Neutrophil (primary cell): ENCODE results near the gene OR52K1.

Source experiments
- H3K27ac ChIP-seq: fragments of 200-600 bp; sonication (generic); 2 replicates; pipeline ENCODE4 v1.5.1; 2016; ENCODE audit warnings: mild to moderate bottlenecking, moderate library complexity
- H3K27me3 ChIP-seq: fragments of 200-600 bp; sonication (generic); 2 replicates; pipeline ENCODE4 v1.6.0; 2016; ENCODE audit warnings: mild to moderate bottlenecking
- H3K36me3 ChIP-seq: fragments of 200-600 bp; sonication (generic); 2 replicates; pipeline ENCODE4 v1.5.1; 2017
- H3K4me1 ChIP-seq, 2 experiments: fragments of 200-600 bp in 1 of 2; sonication (generic) in 1 of 2; 1 replicate in 1 of 2; 2 replicates in 1 of 2; pipeline versions ENCODE4 v1.5.1 to v1.6.1; 2013 to 2016; ENCODE audit warnings: low read depth in 1 of 2, low read length in 1 of 2, mild to moderate bottlenecking in 1 of 2, moderate library complexity in 1 of 2; ENCODE audit not compliant: control insufficient read depth in 1 of 2, insufficient read depth in 1 of 2
- H3K4me3 ChIP-seq, 2 experiments: fragments of 200-600 bp in 1 of 2; sonication (generic) in 1 of 2; 1 replicate in 1 of 2; 2 replicates in 1 of 2; pipeline ENCODE4 v1.5.1; 2013 to 2016; ENCODE audit warnings: low read depth in 1 of 2, low read length in 1 of 2, mild to moderate bottlenecking in 1 of 2, moderate library complexity in 1 of 2
- H3K9me3 ChIP-seq: fragments of 200-600 bp; sonication (generic); 2 replicates; pipeline ENCODE4 v1.5.1; 2016
- CTCF ChIP-seq: fragments of 200-600 bp; sonication (generic); IDR thresholded peaks from 2 replicates; pipeline ENCODE4 v1.5.1; 2016; ENCODE audit warnings: antibody characterized with exemption

The OR52K1 gene

GRCh38 chr11:4464216-4465159, 18.0 kb upstream of the OR52K1 start:
- no peaks in the 10 kb centered on the region for H3K27me3 ChIP-seq
- TF ChIP-seq CTCF = no peak
- H3K27ac ChIP-seq = no peak overlapping the region
- H3K4me3 ChIP-seq = no peak overlapping the region
- H3K36me3 ChIP-seq = no peaks in the 10 kb centered on the region
- H3K9me3 ChIP-seq = no peaks in the 10 kb centered on the region
- peaks cover 48 to 54% of the 10 kb centered on the region in 2 experiments for H3K4me1 ChIP-seq

- Histone ChIP-seq H3K4me1 (peaks cover 48 to 54% of the 10 kb centered on the region in 2 experiments), H3K4me3 (no peak overlapping the region), H3K9me3 (no peaks in the 10 kb centered on the region), H3K27ac (peak overlapping the region; percentile 4), H3K36me3 (no peaks in the 10 kb centered on the region), H3K27me3 (no peaks in the 10 kb centered on the region)
- TF ChIP-seq CTCF = no peak
Measured at GRCh38 chr11:4465407-4465806, 17.0 kb upstream of the OR52K1 start.

- Histone ChIP-seq H3K27ac (peak overlapping the region; percentile 91), H3K36me3 (no peaks in the 10 kb centered on the region), H3K4me3 (no peak overlapping the region), H3K27me3 (no peaks in the 10 kb centered on the region), H3K4me1 (peaks cover 54 to 57% of the 10 kb centered on the region in 2 experiments), H3K9me3 (no peaks in the 10 kb centered on the region)
- no peak for TF ChIP-seq CTCF
Measured at GRCh38 chr11:4466131-4466870, 16.1 kb upstream of the OR52K1 start.

GRCh38 chr11:4466871-4467442, 15.5 kb upstream of the OR52K1 start:
- no peak for TF ChIP-seq CTCF
- Histone ChIP-seq H3K4me3 (no peak overlapping the region), H3K36me3 (no peaks in the 10 kb centered on the region), H3K9me3 (no peaks in the 10 kb centered on the region), H3K27me3 (no peaks in the 10 kb centered on the region), H3K4me1 (peaks cover 58 to 62% of the 10 kb centered on the region in 2 experiments), H3K27ac (peak overlapping the region; percentile 91)

- no peaks in the 10 kb centered on the region for H3K9me3 ChIP-seq
- no peaks in the 10 kb centered on the region for H3K36me3 ChIP-seq
- H3K27me3 ChIP-seq = no peaks in the 10 kb centered on the region
- peak overlapping the region; percentile 28 to 38 for H3K4me3 ChIP-seq
- H3K4me1 ChIP-seq = peaks cover 58 to 62% of the 10 kb centered on the region in 2 experiments
- peak overlapping the region; percentile 91 for H3K27ac ChIP-seq
- TF ChIP-seq CTCF = no peak
Measured at GRCh38 chr11:4467811-4468606, 14.4 kb upstream of the OR52K1 start.
